ENCODE results near the gene RNF144A. TPM values are rescaled to one million over a fixed set of nuclear protein-coding genes. Genes with fewer than 3 reads are reported as not detected.

Gene RNF144A
- total RNA-seq, 1 experiment from 2014 or later: 9.5 TPM

GRCh38 chr2:7028846-7029245, 111.6 kb downstream of the RNF144A start:
- Histone ChIP-seq H3F3A (ENCODE audit: low read length, unreplicated experiment) (no peaks in the 10 kb centered on the region), H3K4me3 (ENCODE audit: low read length) (no peak overlapping the region), H3K9me3 (ENCODE audit: low read length) (no peaks in the 10 kb centered on the region), H3K27ac (ENCODE audit: low read length) (no peak overlapping the region), H3K4me1 (ENCODE audit: insufficient read depth, low read length) (peaks cover 16% of the 10 kb centered on the region), H3K79me2 (ENCODE audit: low read length) (no peaks in the 10 kb centered on the region), H2AFZ (ENCODE audit: low read length) (no peak overlapping the region), H3K9ac (ENCODE audit: low read length) (no peak overlapping the region), H3K9me2 (replicated peaks; ENCODE audit: low read length) (no peaks in the 10 kb centered on the region), H3K4me2 (ENCODE audit: low read length) (no peak overlapping the region), H3K36me3 (ENCODE audit: low read depth, low read length) (no peaks in the 10 kb centered on the region), H4K20me1 (ENCODE audit: low read length) (no peaks in the 10 kb centered on the region), H3K27me3 (ENCODE audit: low read length) (no peaks in the 10 kb centered on the region)
- no TSS peak for BruUV-seq (replicated peaks)
- no peak for DNase-seq
- no peak for TF ChIP-seq EZH2phosphoT487 (IDR thresholded peaks at IDR 0.05; ENCODE audit: borderline replicate concordance, low read length)
- TF ChIP-seq CTCF (conservative IDR thresholded peaks at IDR 0.05; ENCODE audit: low read depth, low read length): no peak
- TF ChIP-seq EZH2 (IDR thresholded peaks at IDR 0.05; ENCODE audit: low read length, unreplicated experiment): no peak
- ChIA-PET POLR2A (ENCODE audit: unreplicated experiment) (no interaction called here), CTCF (no interaction called here)
- no peak for ATAC-seq
- intact Hi-C loops (cut with micrococcal nuclease): no loop called here

- no peaks in the 10 kb centered on the region for H3K36me3 ChIP-seq (ENCODE audit: low read depth, low read length)
- H3F3A ChIP-seq (ENCODE audit: low read length, unreplicated experiment): no peaks in the 10 kb centered on the region
- BruUV-seq (replicated peaks): no TSS peak
- intact Hi-C loops (cut with micrococcal nuclease): loop anchor here (5.0 kb wide), 1 partner anchor 112 kb away; the partner anchor contains the start of gene RNF144A
- H4K20me1 ChIP-seq (ENCODE audit: low read length): no peaks in the 10 kb centered on the region
- H3K9me3 ChIP-seq (ENCODE audit: low read length): no peaks in the 10 kb centered on the region
- peaks cover 16% of the 10 kb centered on the region for H3K4me1 ChIP-seq (ENCODE audit: insufficient read depth, low read length)
- H3K9me2 ChIP-seq (replicated peaks; ENCODE audit: low read length): no peaks in the 10 kb centered on the region
- no peak overlapping the region for H3K9ac ChIP-seq (ENCODE audit: low read length)
- DNase-seq (peak; percentile 19), ATAC-seq (no peak)
- peak; percentile 31; the same call in 1 of the 2 replicates for TF ChIP-seq CTCF (conservative IDR thresholded peaks at IDR 0.05; ENCODE audit: low read depth, low read length)
- no peak for TF ChIP-seq EZH2phosphoT487 (IDR thresholded peaks at IDR 0.05; ENCODE audit: borderline replicate concordance, low read length)
- H3K27ac ChIP-seq (ENCODE audit: low read length): no peak overlapping the region
- H3K27me3 ChIP-seq (ENCODE audit: low read length): no peaks in the 10 kb centered on the region
- H3K79me2 ChIP-seq (ENCODE audit: low read length): no peaks in the 10 kb centered on the region
- no peak overlapping the region for H2AFZ ChIP-seq (ENCODE audit: low read length)
- POLR2A ChIA-PET (ENCODE audit: unreplicated experiment): no interaction called here
- H3K4me3 ChIP-seq (ENCODE audit: low read length): no peak overlapping the region
- CTCF ChIA-PET: no interaction called here
- H3K4me2 ChIP-seq (ENCODE audit: low read length): no peak overlapping the region
Measured at GRCh38 chr2:7029291-7030059, 112.3 kb downstream of the RNF144A start.

- Histone ChIP-seq H2AFZ (ENCODE audit: low read length) (no peak overlapping the region), H3K36me3 (ENCODE audit: low read depth, low read length) (no peaks in the 10 kb centered on the region), H3K4me2 (ENCODE audit: low read length) (no peak overlapping the region), H3K9ac (ENCODE audit: low read length) (peak overlapping the region; percentile 48; the same call in 1 of the 2 replicates), H3K9me3 (ENCODE audit: low read length) (no peaks in the 10 kb centered on the region), H3K4me1 (ENCODE audit: insufficient read depth, low read length) (peaks cover 16% of the 10 kb centered on the region), H3K79me2 (ENCODE audit: low read length) (no peaks in the 10 kb centered on the region), H3K27me3 (ENCODE audit: low read length) (no peaks in the 10 kb centered on the region), H3K27ac (ENCODE audit: low read length) (no peak overlapping the region; the same call in 1 of the 2 replicates), H3K4me3 (ENCODE audit: low read length) (no peak overlapping the region), H3K9me2 (replicated peaks; ENCODE audit: low read length) (no peaks in the 10 kb centered on the region), H4K20me1 (ENCODE audit: low read length) (no peaks in the 10 kb centered on the region), H3F3A (ENCODE audit: low read length, unreplicated experiment) (no peaks in the 10 kb centered on the region)
- no TSS peak for BruUV-seq (replicated peaks)
- no peak for ATAC-seq
- intact Hi-C loops (cut with micrococcal nuclease): loop anchor here (1.0 to 5.0 kb wide), 3 partner anchors 20 to 114 kb away; partner anchors contain the start of gene RNF144A
- TF ChIP-seq EZH2phosphoT487 (IDR thresholded peaks at IDR 0.05; ENCODE audit: borderline replicate concordance, low read length) (no peak), CTCF (conservative IDR thresholded peaks at IDR 0.05; ENCODE audit: low read depth, low read length) (no peak)
- ChIA-PET POLR2A (ENCODE audit: unreplicated experiment) (interaction anchor here (0.6 kb wide), 1 partner anchor 82 kb away, joined by 3 read pairs; no protein-coding TSS in a partner anchor), CTCF (no interaction called here)
- DNase-seq: no peak
Measured at GRCh38 chr2:7030810-7031209, 113.6 kb downstream of the RNF144A start.
